HL-60 (cell line): Measurements from ENCODE around the gene INSC.

Experiments used
- DNase-seq, 2 experiments: peaks; one replicate each; pipeline ENCODE4 v3.0.0-alpha.2; 2010 to 2020; ENCODE audit warnings: low read depth in 1 of 2, low spot score in 1 of 2
- H3K27ac ChIP-seq: fragments of 250-450 bp; sonication (Bioruptor Pico); replicated peaks from 2 replicates; pipeline ENCODE4 v1.5.1; 2020; ENCODE audit warnings: mild to moderate bottlenecking, moderate library complexity
- H3K27me3 ChIP-seq: fragments of 250-450 bp; sonication (Bioruptor Pico); 2 replicates; pipeline ENCODE4 v1.5.1; 2021; ENCODE audit warnings: mild to moderate bottlenecking, moderate library complexity; ENCODE audit not compliant: insufficient read depth, poor library complexity, severe bottlenecking
- H3K4me3 ChIP-seq: replicated peaks from 2 replicates; pipeline ENCODE4 v1.5.1; 2011; ENCODE audit warnings: mild to moderate bottlenecking, control low read depth, low read length; ENCODE audit not compliant: insufficient read depth
- GABPA ChIP-seq: IDR thresholded peaks from 2 replicates; pipeline ENCODE4 v1.6.1; 2012; ENCODE audit warnings: low read depth
- POLR2AphosphoS5 ChIP-seq: IDR thresholded peaks from 2 replicates; pipeline ENCODE4 v1.6.1; 2012; ENCODE audit warnings: low read depth
- SPI1 ChIP-seq: IDR thresholded peaks from 2 replicates; pipeline ENCODE4 v1.6.1; 2012; ENCODE audit warnings: low read depth, mild to moderate bottlenecking, borderline replicate concordance
- TF ChIP-seq, protein P1 (sequence below): IDR thresholded peaks from one replicate; pipeline ENCODE4 v1.5.1; 2011; ENCODE audit warnings: low read length, control low read depth, inconsistent platforms; ENCODE audit not compliant: insufficient read depth
- TF ChIP-seq, protein P2 (sequence below): IDR thresholded peaks from 2 replicates; pipeline ENCODE4 v1.6.1; 2012; ENCODE audit warnings: low read depth; ENCODE audit not compliant: insufficient replicate concordance

The INSC gene

DNA sequence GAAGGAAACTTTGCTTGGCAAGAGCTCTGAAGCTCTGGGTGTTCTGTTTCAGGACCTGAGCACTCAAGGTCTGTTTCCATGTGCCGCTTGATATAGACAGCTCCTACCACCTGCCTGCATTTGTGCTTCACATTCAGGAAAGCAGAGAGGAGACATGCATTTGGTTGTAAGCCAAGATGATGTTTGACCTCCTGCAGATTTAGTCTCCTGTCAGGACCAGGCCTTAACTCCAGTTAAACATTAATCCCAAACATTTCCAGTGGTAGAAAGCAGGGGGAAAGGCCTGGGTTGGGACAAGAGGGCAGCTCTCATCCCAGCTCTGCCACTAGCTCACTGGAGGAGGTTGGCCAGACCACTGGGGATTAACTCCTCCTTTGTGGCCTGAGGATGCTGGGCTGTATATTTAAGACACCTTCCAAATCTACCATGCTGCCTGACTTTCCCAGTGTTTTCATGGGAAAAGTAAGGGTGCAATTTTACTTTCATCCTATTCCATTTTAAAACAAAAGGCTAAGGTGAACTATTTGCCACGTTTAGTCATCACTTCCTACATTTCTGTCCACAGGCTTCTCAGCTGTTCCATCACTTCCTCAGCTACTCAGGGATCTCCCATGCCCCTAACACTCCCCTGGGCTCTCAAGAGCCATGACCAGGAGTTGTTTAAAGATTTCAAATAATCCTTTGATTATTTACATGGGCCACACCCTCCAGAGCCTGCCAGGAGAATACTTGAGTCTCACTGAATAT lies 80.9 kb downstream of the INSC start:
- Histone ChIP-seq H3K4me3 (no peak overlapping the region), H3K27ac (no peak overlapping the region), H3K27me3 (peaks cover 2% of the 10 kb centered on the region)
- TF ChIP-seq GABPA (no peak), POLR2AphosphoS5 (no peak), SPI1 (no peak)
- TF ChIP-seq, protein P1, sequence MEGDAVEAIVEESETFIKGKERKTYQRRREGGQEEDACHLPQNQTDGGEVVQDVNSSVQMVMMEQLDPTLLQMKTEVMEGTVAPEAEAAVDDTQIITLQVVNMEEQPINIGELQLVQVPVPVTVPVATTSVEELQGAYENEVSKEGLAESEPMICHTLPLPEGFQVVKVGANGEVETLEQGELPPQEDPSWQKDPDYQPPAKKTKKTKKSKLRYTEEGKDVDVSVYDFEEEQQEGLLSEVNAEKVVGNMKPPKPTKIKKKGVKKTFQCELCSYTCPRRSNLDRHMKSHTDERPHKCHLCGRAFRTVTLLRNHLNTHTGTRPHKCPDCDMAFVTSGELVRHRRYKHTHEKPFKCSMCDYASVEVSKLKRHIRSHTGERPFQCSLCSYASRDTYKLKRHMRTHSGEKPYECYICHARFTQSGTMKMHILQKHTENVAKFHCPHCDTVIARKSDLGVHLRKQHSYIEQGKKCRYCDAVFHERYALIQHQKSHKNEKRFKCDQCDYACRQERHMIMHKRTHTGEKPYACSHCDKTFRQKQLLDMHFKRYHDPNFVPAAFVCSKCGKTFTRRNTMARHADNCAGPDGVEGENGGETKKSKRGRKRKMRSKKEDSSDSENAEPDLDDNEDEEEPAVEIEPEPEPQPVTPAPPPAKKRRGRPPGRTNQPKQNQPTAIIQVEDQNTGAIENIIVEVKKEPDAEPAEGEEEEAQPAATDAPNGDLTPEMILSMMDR = no peak
- TF ChIP-seq, protein P2, sequence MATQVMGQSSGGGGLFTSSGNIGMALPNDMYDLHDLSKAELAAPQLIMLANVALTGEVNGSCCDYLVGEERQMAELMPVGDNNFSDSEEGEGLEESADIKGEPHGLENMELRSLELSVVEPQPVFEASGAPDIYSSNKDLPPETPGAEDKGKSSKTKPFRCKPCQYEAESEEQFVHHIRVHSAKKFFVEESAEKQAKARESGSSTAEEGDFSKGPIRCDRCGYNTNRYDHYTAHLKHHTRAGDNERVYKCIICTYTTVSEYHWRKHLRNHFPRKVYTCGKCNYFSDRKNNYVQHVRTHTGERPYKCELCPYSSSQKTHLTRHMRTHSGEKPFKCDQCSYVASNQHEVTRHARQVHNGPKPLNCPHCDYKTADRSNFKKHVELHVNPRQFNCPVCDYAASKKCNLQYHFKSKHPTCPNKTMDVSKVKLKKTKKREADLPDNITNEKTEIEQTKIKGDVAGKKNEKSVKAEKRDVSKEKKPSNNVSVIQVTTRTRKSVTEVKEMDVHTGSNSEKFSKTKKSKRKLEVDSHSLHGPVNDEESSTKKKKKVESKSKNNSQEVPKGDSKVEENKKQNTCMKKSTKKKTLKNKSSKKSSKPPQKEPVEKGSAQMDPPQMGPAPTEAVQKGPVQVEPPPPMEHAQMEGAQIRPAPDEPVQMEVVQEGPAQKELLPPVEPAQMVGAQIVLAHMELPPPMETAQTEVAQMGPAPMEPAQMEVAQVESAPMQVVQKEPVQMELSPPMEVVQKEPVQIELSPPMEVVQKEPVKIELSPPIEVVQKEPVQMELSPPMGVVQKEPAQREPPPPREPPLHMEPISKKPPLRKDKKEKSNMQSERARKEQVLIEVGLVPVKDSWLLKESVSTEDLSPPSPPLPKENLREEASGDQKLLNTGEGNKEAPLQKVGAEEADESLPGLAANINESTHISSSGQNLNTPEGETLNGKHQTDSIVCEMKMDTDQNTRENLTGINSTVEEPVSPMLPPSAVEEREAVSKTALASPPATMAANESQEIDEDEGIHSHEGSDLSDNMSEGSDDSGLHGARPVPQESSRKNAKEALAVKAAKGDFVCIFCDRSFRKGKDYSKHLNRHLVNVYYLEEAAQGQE = no peak
- no peak for DNase-seq

- no peak for TF ChIP-seq SPI1
- TF ChIP-seq GABPA = no peak
- TF ChIP-seq, protein P1 = no peak
- TF ChIP-seq, protein P2 = no peak
- no peak for TF ChIP-seq POLR2AphosphoS5
- Histone ChIP-seq H3K27me3 (peaks cover 2% of the 10 kb centered on the region), H3K4me3 (no peak overlapping the region), H3K27ac (no peak overlapping the region)
- DNase-seq = no peak
Observed at GRCh38 chr11:15196704-15197103, 82.0 kb downstream of the INSC start.

DNA sequence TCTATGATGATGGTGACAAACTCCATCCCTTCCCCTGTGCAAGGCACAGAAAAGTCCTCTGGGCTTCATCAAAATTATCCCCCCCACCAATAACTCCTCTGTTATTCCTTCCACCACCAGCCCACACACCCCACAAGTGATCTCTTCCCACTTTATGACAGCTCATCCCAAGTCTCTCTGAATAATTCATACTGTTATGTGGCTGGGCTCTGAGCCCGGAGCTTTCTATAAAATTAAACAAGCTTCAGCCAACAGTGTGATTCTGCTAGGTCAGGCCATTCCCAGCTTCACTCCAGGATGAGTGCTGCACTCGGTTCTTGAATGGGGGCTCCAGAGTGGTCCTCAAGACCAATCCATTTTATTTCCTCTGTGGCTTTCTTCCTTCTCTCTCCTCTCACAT lies 83.0 kb downstream of the INSC start:
- DNase-seq = no peak
- TF ChIP-seq SPI1 = no peak
- TF ChIP-seq, protein P2 = no peak
- TF ChIP-seq POLR2AphosphoS5 = no peak
- no peak for TF ChIP-seq GABPA
- TF ChIP-seq, protein P1 = no peak
- Histone ChIP-seq H3K27ac (no peak overlapping the region), H3K4me3 (no peak overlapping the region), H3K27me3 (peaks cover 2% of the 10 kb centered on the region)
